Activated naive CD4-positive, alpha-beta T cell treated with anti-CD3 and anti-CD28 coated beads, Interleukin-2, amount 50 U/mL, for 16 hours (primary cell): ENCODE data around the gene WFDC13.
"Not testable (repeated sequence)": the region's sequence is repeated elsewhere in the genome, so short reads cannot be mapped to it uniquely, and the experiment has no call there.

ENCODE experiments used
- DNase-seq: peaks from one replicate; pipeline ENCODE4 v3.0.0-alpha.2; 2020

WFDC13 gene, protein sequence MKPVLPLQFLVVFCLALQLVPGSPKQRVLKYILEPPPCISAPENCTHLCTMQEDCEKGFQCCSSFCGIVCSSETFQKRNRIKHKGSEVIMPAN

DNA sequence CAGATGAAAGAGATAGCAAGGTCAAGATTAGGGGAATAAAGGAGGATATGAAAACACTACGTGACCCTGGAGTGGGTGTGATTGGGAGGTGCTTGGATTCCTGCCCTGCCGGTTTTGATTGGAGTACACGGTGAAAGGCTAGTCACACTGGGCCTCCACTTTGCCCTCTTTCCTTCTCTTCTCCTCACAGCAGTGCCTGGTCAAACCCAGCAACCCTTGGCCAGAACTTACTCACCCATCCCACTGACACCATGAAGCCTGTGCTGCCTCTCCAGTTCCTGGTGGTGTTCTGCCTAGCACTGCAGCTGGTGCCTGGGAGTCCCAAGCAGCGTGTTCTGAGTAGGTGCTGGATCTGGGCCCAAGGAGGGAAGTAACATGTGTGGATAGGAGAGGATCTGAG is at the start of gene WFDC13:
WFDC13 (plus strand) TSS at position 166 of the 400 bp plus-strand sequence; CDS start at position 252, 86 bp downstream.
- DNase-seq: no peak

DNA sequence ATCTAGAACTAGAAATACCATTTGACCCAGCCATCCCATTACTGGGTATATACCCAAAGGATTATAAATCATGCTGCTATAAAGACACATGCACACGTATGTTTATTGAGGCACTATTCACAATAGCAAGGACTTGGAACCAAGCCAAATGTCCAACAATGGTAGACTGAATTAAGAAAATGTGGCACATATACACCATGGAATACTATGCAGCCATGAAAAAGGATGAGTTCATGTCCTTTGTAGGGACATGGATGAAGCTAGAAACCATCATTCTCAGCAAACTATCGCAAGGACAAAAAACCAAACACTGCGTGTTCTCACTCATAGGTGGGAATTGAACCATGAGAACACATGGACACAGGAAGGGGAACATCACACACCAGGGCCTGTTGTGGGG is 44.8 kb upstream of the WFDC13 start:
- DNase-seq: not testable (repeated sequence)

DNA sequence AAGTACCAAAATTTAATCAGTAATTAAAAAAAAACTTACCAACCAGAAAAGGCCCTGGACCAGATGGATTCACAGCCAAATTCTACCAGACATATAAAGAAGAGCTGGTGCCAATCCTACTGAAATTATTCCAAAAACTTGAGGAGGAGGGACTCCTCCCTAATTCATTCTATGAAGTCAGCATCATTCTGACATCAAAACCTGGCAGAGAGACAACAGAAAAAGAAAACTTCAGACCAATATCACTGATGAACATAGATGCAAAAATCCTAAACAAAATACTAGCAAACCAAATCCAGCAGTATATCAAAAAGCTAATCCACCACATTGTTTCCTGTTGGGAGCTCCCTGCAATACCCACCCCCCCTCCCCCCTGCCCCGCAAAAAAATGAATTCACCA is 31.7 kb upstream of the WFDC13 start, which contains the start of gene WFDC11:
WFDC11 (minus strand) TSS at position 101 of the 400 bp plus-strand sequence. CDS start 19,639 bp downstream, outside the sequence.
- no peak for DNase-seq

DNA sequence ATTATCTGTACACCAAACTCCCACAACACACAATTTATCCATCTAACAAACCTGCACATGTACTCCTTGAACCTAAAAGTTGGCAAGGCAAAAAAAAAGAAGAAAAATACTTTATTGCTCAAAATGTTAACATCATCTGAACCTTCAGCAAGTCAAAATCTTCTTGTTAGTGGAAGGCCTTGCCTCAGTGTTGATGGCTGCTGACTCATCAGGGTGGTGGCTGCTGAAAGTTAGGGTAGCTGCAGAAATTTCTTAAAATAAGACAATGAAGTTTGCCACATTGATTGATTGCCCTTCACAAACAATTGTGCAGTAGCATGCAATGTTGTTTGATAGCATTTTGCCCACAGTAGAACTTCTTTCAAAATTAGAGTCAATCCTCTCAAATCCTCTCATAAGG is 29.1 kb upstream of the WFDC13 start:
- DNase-seq: no peak

DNA sequence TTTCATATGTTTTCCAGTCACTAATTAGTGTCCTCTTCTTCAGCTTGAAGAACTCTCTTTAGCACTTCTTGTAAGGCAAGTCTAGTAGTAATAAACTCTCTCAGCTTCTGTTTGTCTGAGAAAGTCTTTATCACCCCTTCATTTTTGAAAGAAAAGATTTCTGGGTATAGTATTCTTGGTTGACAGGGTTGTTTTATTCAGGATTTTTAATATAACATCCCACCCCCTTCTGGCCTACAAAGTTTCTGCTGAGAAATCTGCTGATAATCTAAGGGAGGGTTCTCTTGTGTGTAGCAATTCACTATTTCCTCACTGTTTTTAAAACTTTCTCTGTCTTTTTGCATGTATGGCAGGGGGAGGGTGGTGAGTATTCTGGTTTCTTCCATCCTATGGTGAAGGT is 22.2 kb upstream of the WFDC13 start:
- no peak for DNase-seq

DNA sequence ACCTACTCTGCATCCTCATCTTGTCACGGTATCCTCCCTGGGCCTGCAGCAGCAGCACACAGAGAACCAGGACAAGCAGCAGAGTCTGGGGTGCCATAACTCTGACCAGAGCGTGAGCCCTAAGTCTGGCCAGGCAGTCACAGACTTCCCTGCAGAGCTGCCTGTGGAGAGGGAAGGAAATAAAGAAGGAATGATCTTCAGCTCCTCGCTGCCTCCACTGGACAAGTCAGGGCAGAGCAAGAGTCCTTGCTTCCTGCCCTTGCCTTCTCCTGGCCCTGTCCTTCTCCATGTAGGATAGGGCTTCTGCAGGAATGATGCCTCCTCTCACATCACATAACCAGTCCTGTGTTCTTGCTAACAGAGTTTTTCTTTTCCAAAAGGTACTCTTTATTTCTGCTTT is 15.9 kb upstream of the WFDC13 start:
- no peak for DNase-seq

DNA sequence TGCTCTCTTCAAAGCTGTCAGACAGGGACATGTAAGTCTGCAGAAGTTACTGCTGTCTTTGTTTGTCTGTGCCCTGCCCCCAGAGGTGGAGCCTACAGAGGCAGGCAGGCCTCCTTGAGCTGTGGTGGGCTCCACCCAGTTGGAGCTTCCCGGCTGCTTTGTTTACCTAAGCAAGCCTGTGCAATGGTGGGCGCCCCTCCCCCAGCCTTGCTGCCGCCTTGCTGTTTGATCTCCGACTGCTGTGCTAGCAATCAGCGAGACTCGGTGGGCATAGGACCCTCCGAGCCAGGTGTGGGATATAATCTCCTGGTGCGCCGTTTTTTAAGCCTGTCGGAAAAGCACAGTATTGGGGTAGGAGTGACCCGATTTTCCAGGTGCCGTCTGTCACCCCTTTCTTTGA is 8.5 kb upstream of the WFDC13 start:
- not testable (repeated sequence) for DNase-seq

DNA sequence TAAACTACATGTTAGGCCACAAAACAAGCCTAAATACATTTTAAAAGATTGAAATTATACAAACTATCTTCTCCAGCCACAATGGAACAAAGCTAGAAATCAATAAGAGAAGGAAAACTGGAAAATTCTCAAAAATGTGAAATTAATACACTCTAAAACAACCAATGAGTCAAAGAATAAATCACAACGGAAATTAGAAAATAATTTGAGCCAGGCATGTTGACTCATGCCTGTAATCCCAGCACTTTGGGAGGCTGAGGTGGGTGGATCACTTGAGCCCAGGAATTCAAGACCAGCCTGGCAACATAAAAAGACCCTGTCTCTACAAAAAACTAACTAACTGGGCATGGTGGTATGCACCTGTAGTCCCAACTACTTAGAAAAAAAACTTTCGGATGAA is 6.3 kb upstream of the WFDC13 start:
- DNase-seq: no peak

DNA sequence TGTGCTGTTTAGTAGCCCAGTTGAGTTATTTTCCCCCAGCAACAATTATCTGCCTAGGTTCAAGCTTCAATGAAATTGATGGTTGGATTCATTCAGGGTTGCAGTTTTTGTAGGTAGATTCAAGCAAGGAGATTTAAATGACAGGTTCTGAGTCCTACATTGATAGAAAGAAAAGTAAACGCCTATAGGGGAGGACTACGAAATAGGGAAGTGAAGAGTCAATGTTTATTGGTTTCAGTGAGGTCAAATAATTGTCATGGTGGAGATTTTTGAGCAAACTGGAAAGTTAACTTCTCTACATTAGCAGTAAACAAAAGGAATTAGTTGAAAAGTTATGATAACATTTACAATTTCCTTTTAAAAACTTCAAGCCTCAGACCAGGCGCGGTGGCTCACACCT is 734 bp upstream of the WFDC13 start:
- DNase-seq: no peak

DNA sequence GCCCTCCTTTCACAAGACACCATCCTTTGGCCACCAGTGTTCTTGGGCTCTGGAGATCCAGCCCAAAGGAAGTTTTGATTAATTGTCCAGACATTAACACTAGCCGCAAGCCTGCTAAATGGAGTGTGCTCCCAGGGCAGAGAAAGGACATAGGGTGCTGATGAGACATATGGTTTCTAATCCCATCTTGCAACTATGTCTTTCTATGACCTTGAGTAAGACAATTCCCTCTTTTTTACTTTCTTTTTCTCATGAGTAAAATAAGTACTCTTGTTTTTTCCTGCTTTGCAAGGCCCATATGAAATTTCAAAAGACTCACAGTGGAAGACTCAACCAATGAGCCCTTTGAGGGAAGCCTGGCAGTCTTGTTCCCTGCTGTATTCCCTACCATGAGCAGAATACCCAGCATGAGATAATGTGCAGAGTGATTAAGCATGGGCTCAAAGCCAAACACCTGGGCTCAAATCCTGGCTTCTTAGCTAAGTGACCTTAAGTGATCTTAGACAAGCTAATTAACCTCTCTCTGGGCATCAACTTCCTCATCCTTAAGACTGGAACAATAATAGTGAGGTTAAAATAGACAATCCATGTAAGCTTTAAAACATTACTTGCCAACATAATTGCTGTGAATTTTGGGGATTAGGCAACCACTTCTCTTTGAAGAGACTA is 3.3 kb downstream of the WFDC13 start, which contains the start of gene WFDC10B:
WFDC10B (minus strand) TSS at position 51 of the 669 bp plus-strand sequence. CDS start 19,027 bp downstream, outside the sequence.
- no peak for DNase-seq

DNA sequence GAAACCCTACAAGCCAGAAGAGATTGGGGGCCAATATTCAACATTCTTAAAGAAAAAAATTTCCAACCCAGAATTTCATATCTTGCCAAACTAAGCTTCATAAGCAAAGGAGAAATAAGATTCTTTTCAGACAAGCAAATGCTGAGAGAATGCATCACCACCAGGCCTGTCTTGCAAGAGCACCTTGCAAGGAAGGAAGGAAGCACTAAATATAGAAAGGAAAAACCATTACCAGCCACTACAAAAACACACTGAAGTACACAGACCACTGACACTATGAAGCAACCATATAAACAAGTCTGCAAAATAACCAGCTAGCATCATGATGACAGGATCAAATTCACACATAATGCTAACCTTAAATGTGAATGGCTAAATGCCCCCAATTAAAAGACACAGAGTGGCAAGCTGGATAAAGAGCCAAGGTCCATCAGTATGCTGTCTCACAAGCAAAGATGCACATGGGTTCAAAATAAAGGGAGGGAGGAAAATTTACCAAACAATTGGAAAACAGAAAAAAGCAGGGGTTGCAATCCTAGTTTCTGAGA is 14.4 kb downstream of the WFDC13 start:
- DNase-seq: not testable (repeated sequence)

DNA sequence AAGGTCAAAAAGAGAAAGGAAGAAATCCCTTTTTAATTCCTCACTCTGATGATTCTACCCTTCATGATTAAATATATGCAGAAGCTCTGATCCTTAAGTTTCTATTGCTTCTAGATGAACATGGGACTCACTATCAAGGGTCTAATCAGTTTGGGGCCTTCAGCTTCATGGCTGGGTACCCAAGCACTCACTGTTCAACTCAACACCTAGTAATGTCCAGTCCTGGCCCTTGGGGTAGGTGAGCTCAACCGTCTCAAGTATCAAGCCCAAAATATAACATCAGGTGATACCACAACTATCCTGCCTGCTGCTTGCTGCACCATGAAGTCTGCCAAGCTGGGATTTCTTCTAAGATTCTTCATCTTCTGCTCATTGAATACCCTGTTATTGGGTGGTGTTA is 20.2 kb downstream of the WFDC13 start, which contains the start of gene SPINT4:
SPINT4 (plus strand) TSS at position 301 of the 400 bp plus-strand sequence; CDS start at position 322, 21 bp downstream.
- no peak for DNase-seq

DNA sequence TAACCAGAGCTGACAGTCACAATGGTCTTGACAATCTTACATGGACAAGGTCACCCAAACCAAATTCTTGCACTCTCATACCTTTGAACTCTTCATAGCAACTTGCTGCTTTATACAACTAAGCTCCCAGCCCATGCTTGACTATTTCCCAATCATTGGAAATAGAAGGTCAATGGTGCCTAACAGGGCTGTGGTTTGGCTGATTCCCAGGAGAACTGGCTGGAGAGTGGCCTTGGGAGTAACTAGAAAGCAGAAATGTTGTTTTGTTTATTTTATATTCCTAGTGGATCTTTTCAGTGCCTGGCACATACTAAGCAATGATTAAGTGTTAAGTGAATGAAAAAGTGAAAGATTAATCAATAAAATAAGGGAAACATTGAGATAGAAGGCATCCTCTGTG is 23.3 kb downstream of the WFDC13 start:
- no peak for DNase-seq

DNA sequence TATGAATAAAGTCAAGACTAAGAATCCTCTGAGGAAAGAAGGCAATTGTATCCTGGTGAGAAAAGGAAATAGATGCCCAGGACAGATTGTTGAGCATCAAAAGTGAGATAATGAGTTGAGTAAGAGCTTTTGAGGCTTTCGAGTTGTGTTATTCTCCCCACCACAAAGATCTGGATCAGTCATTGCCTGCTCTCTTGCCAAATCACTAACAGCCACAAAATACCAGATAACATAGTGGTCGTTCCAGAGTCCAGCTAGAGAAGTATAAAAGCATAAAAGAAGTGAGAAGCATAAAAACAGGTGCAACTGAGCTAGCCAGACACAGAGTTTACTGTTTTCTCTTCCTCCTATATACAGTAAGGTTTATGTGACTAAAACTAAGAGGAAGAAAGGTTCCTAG is 25.2 kb downstream of the WFDC13 start:
- no peak for DNase-seq

DNA sequence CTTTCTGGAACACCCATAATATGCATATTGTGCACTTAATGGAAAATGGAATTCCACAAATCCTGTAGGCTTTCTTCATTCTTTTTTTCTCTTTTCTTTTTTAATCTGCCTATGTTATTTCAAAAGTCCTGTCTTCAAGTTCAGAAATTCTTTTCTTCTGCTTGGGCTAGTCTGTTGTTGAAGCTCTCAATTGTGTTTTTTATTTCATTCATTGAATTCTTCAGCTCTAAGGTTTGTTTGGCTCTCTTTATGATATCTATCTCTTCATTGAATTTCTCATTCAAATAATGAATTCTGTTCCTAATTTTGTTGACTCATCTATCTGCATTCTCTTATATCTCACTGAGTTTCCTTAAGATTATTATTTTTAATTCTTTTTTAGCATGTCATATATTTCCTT is 30.4 kb downstream of the WFDC13 start:
- no peak for DNase-seq

DNA sequence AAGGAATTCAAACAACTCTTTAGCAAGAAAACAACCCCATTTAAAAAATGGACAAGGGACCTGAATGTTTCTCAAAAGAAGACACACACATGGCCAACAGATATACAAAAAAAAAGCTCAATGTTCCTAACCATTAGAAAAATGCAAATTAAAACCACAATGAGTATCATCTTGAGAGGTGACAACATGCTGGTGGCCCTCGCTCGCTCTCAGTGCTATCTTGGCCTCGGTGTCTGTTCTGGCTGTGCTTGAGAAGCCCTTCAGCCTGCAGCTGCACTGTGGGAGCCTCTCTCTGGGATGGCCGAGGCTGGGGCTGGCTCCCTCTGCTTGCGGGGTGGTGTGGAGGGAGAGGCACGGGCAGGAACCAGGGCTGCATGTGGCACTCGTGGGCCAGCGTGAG is 33.7 kb downstream of the WFDC13 start:
- DNase-seq: no peak

DNA sequence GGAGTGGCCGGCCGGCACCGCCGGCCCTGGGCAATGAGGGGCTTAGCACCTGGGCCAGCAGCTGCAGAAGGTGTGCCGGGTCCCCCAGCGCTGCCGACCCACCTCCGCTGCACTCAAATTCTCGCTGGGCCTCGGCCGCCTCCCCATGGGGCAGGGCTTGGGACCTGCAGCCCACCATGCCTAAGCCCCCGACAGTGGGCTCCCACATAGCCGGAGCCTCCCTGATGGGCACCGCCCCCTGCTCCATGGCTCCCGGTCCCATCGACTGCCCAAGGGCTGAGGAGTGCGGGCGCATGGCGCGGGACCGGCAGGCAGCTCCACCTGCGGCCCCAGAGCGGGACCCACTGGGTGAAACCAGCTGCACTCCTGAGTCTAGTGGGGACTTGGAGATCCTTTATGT is 34.1 kb downstream of the WFDC13 start:
- DNase-seq: no peak

DNA sequence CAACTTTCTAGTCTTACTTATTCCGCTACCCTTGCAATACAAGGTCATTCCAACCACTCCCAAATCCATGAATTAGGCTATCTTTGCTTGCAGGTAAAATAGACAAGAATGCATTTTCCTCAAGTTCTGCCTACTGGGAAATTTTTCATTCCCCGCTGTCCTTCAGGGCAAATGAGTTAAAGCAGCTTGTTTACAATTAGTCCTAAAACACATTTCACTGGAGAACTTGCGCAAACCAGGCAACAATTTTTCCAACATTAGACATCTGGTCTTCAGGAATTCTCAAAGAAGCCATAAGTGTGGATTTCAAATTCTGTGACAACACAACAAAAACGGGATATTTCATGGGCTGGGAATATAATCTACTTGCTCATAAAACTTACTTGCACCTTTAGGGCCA is 40.8 kb downstream of the WFDC13 start:
- no peak for DNase-seq

DNA sequence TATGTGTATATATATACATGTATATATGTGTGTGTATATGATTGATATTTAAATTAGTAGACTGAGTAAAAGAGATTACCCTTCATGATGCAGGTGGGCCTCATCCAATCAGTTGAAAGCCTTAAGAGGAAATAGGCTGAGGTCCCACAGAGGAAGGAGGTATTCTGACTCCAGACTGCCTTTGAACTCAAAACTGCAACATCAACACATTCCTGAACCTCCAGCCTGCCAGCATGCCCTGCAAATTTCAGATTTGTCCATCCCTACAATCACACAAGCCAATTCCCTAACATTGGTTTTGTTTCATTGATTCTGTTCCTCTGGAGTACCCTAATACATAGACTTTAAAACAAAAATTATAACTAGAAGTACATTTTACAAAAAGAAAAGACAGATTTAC is 43.2 kb downstream of the WFDC13 start:
- no peak for DNase-seq

DNA sequence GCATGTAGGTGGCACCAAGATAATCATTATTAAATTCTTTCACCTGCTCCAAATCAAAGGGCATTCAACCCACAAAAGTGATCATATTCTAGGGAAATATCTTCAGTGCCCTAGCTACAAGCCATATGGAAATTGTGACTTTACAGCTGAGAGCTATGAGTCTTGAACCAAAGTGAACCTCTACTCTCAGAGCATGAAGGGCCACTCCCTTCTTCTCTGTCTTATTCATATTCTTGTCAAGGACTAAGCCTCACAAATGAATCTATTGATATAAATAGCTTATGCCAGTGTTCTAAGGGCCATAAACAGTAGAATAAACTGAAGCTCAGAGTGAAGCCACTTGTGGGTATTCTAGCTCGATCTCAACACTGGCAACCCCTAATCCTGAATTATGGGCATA is 49.9 kb downstream of the WFDC13 start:
- no peak for DNase-seq

DNA sequence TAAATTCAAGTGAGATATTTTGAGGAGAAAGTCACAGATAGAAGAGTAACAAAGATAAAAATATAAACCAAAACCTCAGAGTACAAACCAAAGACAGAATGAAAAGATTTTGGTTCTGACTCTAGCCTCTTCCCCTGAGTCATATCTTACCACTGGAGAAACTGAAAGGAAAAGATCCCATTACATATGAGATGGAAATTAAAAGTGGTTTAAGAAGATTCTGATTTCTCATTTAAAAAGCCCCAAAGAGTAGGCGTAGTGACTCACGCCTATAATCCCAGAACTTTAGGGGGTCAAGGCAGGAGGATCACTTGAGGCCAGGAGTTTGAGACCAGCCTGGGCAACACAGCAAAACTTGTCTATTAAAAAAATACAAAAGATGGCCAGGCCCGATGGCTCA is 50.9 kb downstream of the WFDC13 start:
- DNase-seq: no peak

DNA sequence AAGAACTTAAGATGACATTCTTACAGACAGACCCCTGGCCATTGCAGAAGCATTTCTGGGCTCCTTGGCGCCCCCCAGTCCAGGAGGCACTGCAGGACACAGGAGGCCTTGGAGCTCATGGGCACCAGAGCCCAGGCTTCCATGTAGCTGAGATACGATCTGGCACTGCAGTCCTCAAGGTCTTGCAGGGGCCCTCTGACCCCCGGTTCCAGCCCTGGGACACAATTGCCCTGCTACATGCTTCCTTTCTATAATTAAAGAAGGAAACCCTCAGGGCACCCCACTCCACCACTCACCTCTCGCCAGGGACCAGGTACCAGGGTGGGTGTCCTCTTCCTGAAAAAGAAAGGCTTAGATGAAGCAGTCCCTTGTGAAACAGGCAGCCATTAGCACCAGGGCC is 56.3 kb downstream of the WFDC13 start:
- DNase-seq: no peak
